Left lung (tissue), 10 donors: ENCODE measurements around the gene CORO6. TPM values are rescaled to one million over a fixed set of nuclear protein-coding genes. Genes with fewer than 3 reads are reported as not detected.

Source experiments
- ATAC-seq: fragments of 200-7000 bp; cut with Tn5 transposase; one replicate; pipeline ENCODE4 v1.9.1; 2020; ENCODE audit warnings: moderate library complexity
- DNase-seq, 4 donors: peaks; one replicate each; pipeline ENCODE4 v3.0.0-alpha.2; 2013 to 2020
- H3K27ac ChIP-seq, 2 donors: fragments of 200-600 bp; sonication (generic) in 1 of 2; one replicate each; pipeline versions ENCODE4 v1.5.0 to v1.8.0; 2020 to 2021
- H3K27me3 ChIP-seq, 2 donors: fragments of 200-600 bp; sonication (generic) in 1 of 2; one replicate each; pipeline versions ENCODE4 v1.5.0 to v1.8.0; 2020 to 2021
- H3K36me3 ChIP-seq, 2 donors: fragments of 200-600 bp; sonication (generic) in 1 of 2; one replicate each; pipeline versions ENCODE4 v1.5.0 to v1.8.0; 2020 to 2021
- H3K4me1 ChIP-seq, 2 donors: fragments of 200-600 bp; one replicate each; pipeline ENCODE4 v1.8.0; 2021
- H3K4me3 ChIP-seq, 2 donors: fragments of 200-600 bp; sonication (generic) in 1 of 2; one replicate each; pipeline versions ENCODE4 v1.5.0 to v1.8.0; 2020 to 2021; ENCODE audit warnings: mild to moderate bottlenecking in 1 of 2
- H3K9me3 ChIP-seq, 2 donors: fragments of 200-600 bp; sonication (generic) in 1 of 2; one replicate each; pipeline versions ENCODE4 v1.5.0 to v1.8.0; 2020 to 2021
- CTCF ChIP-seq, 2 donors: fragments of 200-600 bp; sonication (generic) in 1 of 2; IDR thresholded peaks; one replicate each; pipeline versions ENCODE4 v1.5.0 to v1.8.0; 2021; ENCODE audit warnings: antibody characterized with exemption in 2 of 2
- intact Hi-C, 2 donors: fragments of 100-400 bp; cut with DNase I; formaldehyde crosslinking; loops; one replicate each; pipeline versions ENCODE4 v1.11.2 to v1.14.2; 2022
- polyA plus RNA-seq, 6 donors: library from polyadenylated mRNA; unstranded; fragments of 120-200 nt; gene quantifications; one replicate each; pipeline ENCODE4 v1.2.1, GENCODE V29; 2013; ENCODE audit not compliant: insufficient read length in 6 of 6
- total RNA-seq, 2 donors: library from RNA; stranded (reverse); fragmentation: NEBNext Ultra II Directional; extraction: Animal tissue kit (Norgen Biotek cat#: 25700); gene quantifications; one replicate each; pipeline ENCODE4 v1.2.1, GENCODE V29; 2021
- donor health status: DM: no; HTN: yes; CAD: no.
- donor health status: DM: no; HTN: no; CAD: no.

Gene CORO6
- total and polyA plus RNA-seq, 8 donors, result 3.8 to 6.9 (median 4.2) TPM

DNA sequence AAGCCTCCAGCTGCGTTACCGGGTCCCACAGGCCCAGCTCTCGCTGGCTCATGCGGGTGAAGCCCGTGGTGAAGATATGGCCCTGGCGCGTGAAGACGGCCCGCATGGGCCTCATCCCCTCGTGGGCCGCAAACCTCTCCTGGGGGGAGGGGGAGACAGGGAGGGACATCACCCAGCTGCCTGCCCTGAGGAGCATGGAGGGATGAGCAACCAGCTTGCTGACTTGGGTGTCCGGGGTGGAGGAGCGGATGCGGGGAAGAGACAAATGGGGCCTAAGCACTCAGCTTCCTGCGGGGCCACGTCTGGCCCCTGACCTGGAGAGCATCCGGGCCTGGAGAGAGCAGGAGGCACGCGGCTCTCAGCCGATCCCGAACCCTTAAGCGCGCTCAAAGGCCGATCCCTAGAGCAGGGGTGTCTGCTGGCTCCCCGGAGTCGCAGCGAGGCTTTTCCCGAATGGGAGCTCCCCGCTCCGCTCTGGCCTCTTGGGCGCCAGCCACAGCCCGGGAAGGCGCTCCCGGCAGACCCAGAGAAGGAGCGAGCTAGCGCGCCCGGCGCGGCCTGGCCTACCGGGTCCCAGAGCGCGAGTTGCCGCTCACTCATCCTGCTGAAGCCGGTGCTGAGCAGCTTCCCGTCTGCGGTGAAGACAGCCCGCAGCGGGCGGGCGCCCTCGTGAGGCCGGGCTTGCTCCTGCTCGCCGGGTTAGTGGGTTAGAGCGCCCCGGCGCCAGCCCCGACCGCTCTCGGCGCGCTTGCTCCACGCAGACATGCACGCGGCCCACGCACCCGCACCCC lies 5.0 kb downstream of the CORO6 start:
- Histone ChIP-seq H3K36me3 (no peaks in the 10 kb centered on the region), H3K9me3 (no peaks in the 10 kb centered on the region), H3K27ac (peak overlapping the region; percentile 44 to 62), H3K4me1 (peaks cover 35 to 69% of the 10 kb centered on the region in 2 donors), H3K27me3 (peaks cover 0 to 77% of the 10 kb centered on the region in 2 donors), H3K4me3 (peak overlapping the region; percentile 28 to 43)
- DNase-seq, result peak in 2 of 4 donors; percentile 91 to 99
- TF ChIP-seq CTCF (IDR thresholded peaks at IDR 0.05), result peak; percentile 60 to 66
- intact Hi-C loops, result no loop called here
- peak; percentile 75 for ATAC-seq

GRCh38 chr17:29617125-29617480 lies 5.6 kb downstream of the CORO6 start:
- peak in 3 of 4 donors; percentile 71 to 95 (median 89) for DNase-seq
- Histone ChIP-seq H3K27ac (no peak overlapping the region), H3K4me3 (peak overlapping the region; percentile 28 to 43), H3K4me1 (peaks cover 35 to 64% of the 10 kb centered on the region in 2 donors), H3K36me3 (no peaks in the 10 kb centered on the region), H3K9me3 (no peaks in the 10 kb centered on the region), H3K27me3 (peaks cover 0 to 77% of the 10 kb centered on the region in 2 donors)
- intact Hi-C loops, result no loop called here
- ATAC-seq, result peak; percentile 69
- peak; percentile 36 to 62 for TF ChIP-seq CTCF (IDR thresholded peaks at IDR 0.05)

DNA sequence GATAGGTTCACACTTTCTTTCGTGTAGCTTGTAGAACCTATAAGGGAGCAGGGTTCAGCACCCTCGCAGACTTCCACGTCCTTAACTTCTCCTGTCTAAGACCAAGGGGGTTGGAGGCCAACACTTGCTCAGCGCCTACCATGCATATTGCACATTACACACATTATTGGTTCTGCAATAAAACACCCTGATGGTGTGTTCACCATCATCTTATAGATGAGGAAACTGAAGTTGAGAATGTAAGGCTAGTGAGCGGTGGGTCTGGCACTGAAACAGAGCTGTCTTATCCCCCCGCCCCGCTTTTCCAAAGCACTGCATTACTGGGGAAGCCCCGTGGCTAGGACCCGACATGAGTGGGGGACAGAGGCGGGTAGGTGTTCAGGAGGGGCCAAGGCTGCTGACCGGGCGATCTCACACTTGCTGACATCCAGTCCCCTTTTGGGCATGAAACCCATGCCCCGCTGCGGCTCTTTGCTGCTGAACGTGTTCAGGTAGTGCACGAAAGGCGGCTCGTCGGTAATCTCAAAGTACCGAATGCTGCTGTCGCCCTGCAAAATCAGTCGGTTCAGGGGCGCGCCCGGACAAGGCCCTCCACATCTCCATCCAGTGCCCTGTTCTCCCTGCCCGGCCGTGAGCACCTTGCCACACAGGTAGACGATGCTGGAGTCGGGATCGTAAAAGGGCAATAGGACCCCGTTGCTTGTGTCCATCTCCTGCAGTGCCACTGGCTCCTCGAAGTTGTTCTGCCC lies 6.2 kb downstream of the CORO6 start:
- DNase-seq, result peak in 1 of 4 donors; percentile 63
- no peak for ATAC-seq
- H3K9me3 ChIP-seq, result no peaks in the 10 kb centered on the region
- H3K27me3 ChIP-seq, result peaks cover 0 to 72% of the 10 kb centered on the region in 2 donors
- no peak overlapping the region for H3K27ac ChIP-seq
- peak overlapping the region; percentile 27 to 43 for H3K4me3 ChIP-seq
- peaks cover 35 to 60% of the 10 kb centered on the region in 2 donors for H3K4me1 ChIP-seq
- intact Hi-C loops, result no loop called here
- H3K36me3 ChIP-seq, result no peaks in the 10 kb centered on the region
- no peak for TF ChIP-seq CTCF (IDR thresholded peaks at IDR 0.05)

GRCh38 chr17:29615492-29616299 lies 7.0 kb downstream of the CORO6 start:
- ATAC-seq, result peak; percentile 76
- peaks cover 35 to 60% of the 10 kb centered on the region in 2 donors for H3K4me1 ChIP-seq

More at GRCh38 chr17:29615492-29616299, 7.0 kb downstream of the CORO6 start:
- no peak for TF ChIP-seq CTCF (IDR thresholded peaks at IDR 0.05)
- Histone ChIP-seq H3K9me3 (no peaks in the 10 kb centered on the region), H3K27ac (peak overlapping the region in 1 of 2 donors; percentile 20), H3K4me3 (peak overlapping the region; percentile 27 to 39), H3K36me3 (no peaks in the 10 kb centered on the region), H3K27me3 (peaks cover 0 to 72% of the 10 kb centered on the region in 2 donors)
- intact Hi-C loops, result no loop called here
- peak in 3 of 4 donors; percentile 86 to 97 (median 86) for DNase-seq
